GM12878 (cell line): ENCODE results near the gene PHACTR1. TPM values are rescaled to one million over a fixed set of nuclear protein-coding genes. Genes with fewer than 3 reads are reported as not detected.

Experiments
- ATAC-seq: fragments of 200-7000 bp; cut with Tn5 transposase; 3 replicates; pipeline ENCODE4 v1.9.1; 2020; ENCODE audit warnings: mild to moderate bottlenecking, moderate library complexity
- BruUV-seq: library from RNA; stranded (reverse); fragments of 400-500 nt; replicated peaks from 2 replicates; lab custom pipeline; 2021; lab: Mats Ljungman, UMichigan
- CTCF ChIA-PET: fragments of 300-600 bp; sonication (Branson Sonifier 250); formaldehyde crosslinking; extraction: SDS; loops from one replicate; lab custom pipeline; 2021; ENCODE audit warnings: inconsistent platforms; lab: Yijun Ruan, JAX
- POLR2A ChIA-PET: fragments of 350-600 bp; formaldehyde crosslinking; extraction: SDS; loops from one replicate; lab custom pipeline; 2021; ENCODE audit warnings: inconsistent platforms; lab: Charles Lee
- RAD21 ChIA-PET: fragments of 300-600 bp; sonication (Branson Sonifier 250); formaldehyde crosslinking; loops from one replicate; lab custom pipeline; 2023; ENCODE audit warnings: antibody characterized with exemption; ENCODE audit not compliant: unreplicated experiment; lab: Charles Lee
- SMC1A ChIA-PET: fragments of 300-600 bp; sonication (Branson Sonifier 250); formaldehyde crosslinking; loops from one replicate; lab custom pipeline; 2023; ENCODE audit not compliant: unreplicated experiment, uncharacterized antibody; lab: Charles Lee
- DNase-seq: peaks from one replicate; pipeline ENCODE4 v3.0.0-alpha.2; 2011; ENCODE audit warnings: low read depth, low spot score
- FAIRE-seq: peaks from 3 replicates; lab custom pipeline; 2011; peaks lifted over from hg19 to GRCh38; lab: Jason Lieb, UNC
- H2AFZ ChIP-seq: 2 replicates; pipeline ENCODE4 v1.6.0; 2011; ENCODE audit warnings: low read depth, low read length, control low read depth; ENCODE audit not compliant: control insufficient read depth
- H3K27ac ChIP-seq: 2 replicates; pipeline ENCODE4 v1.5.1; 2011; ENCODE audit warnings: control low read depth; ENCODE audit not compliant: control insufficient read depth, insufficient read depth
- H3K27me3 ChIP-seq, 2 experiments: replicated peaks in 1 of 2; 2 replicates each; pipeline versions ENCODE4 v1.6.0 to v1.6.1; 2011; ENCODE audit warnings: low read length in 1 of 2; ENCODE audit not compliant: control insufficient read depth in 2 of 2, insufficient read depth in 2 of 2
- H3K36me3 ChIP-seq, 2 experiments: 2 replicates each; pipeline ENCODE4 v1.5.1; 2011; ENCODE audit warnings: low read length in 1 of 2; ENCODE audit not compliant: control insufficient read depth in 2 of 2, insufficient read depth in 2 of 2
- H3K4me1 ChIP-seq: 2 replicates; pipeline ENCODE4 v1.6.1; 2011; ENCODE audit warnings: mild to moderate bottlenecking, low read length, moderate library complexity, mixed read lengths; ENCODE audit not compliant: control insufficient read depth, insufficient read depth
- H3K4me2 ChIP-seq: 2 replicates; pipeline ENCODE4 v1.6.0; 2011; ENCODE audit warnings: control low read depth; ENCODE audit not compliant: control insufficient read depth, insufficient read depth
- H3K4me3 ChIP-seq: fragments of 200-600 bp; sonication (generic); 2 replicates; pipeline ENCODE4 v1.5.1; 2016
- H3K79me2 ChIP-seq: 2 replicates; pipeline ENCODE4 v1.6.0; 2011; ENCODE audit warnings: low read length; ENCODE audit not compliant: control insufficient read depth, insufficient read depth
- H3K9ac ChIP-seq: 2 replicates; pipeline ENCODE4 v1.8.0; 2011; ENCODE audit warnings: low read length, control low read depth, mixed read lengths; ENCODE audit not compliant: control insufficient read depth, insufficient read depth
- H3K9me3 ChIP-seq: replicated peaks from 3 replicates; pipeline ENCODE4 v1.5.1; 2011; ENCODE audit warnings: mild to moderate bottlenecking, low read length; ENCODE audit not compliant: control insufficient read depth, insufficient read depth
- H4K20me1 ChIP-seq: 2 replicates; pipeline ENCODE4 v1.6.0; 2011; ENCODE audit not compliant: control insufficient read depth, insufficient read depth
- CBFB ChIP-seq: IDR thresholded peaks from 2 replicates; pipeline ENCODE4 v1.6.1; 2016; ENCODE audit warnings: antibody characterized with exemption, low read depth
- CEBPB ChIP-seq, 2 experiments: fragments of 150-350 bp in 1 of 2; IDR thresholded peaks; 2 replicates each; pipeline ENCODE4 v1.6.1; 2012 to 2014; ENCODE audit warnings: low read depth in 2 of 2, low read length in 2 of 2, borderline replicate concordance in 1 of 2, inconsistent platforms in 1 of 2
- CUX1 ChIP-seq: IDR thresholded peaks from 2 replicates; pipeline ENCODE4 v1.6.1; 2012; ENCODE audit warnings: improper control_type of control experiment, low read depth, low read length; ENCODE audit not compliant: insufficient replicate concordance
- FOXM1 ChIP-seq: IDR thresholded peaks from 2 replicates; pipeline ENCODE4 v1.6.1; 2012; ENCODE audit warnings: low read depth, mild to moderate bottlenecking, inconsistent platforms, low read length, moderate library complexity
- HCFC1 ChIP-seq: fragments of 150-350 bp; IDR thresholded peaks from 2 replicates; pipeline ENCODE4 v1.6.1; 2014; ENCODE audit warnings: low read length
- JUND ChIP-seq: IDR thresholded peaks from 2 replicates; pipeline ENCODE4 v1.6.1; 2012; ENCODE audit warnings: low read depth, mild to moderate bottlenecking, low read length, improper control_type of control experiment, moderate library complexity
- LARP7 ChIP-seq: fragments of 450-650 bp; IDR thresholded peaks from 2 replicates; pipeline ENCODE4 v1.6.1; 2017; ENCODE audit warnings: mild to moderate bottlenecking
- NFYA ChIP-seq: IDR thresholded peaks from 2 replicates; pipeline ENCODE4 v1.6.1; 2011; ENCODE audit warnings: low read depth, mild to moderate bottlenecking, low read length, improper control_type of control experiment, borderline replicate concordance
- PML ChIP-seq: IDR thresholded peaks from 2 replicates; pipeline ENCODE4 v1.6.1; 2012; ENCODE audit warnings: low read length, inconsistent platforms
- POLR2A ChIP-seq: IDR thresholded peaks from 2 replicates; pipeline ENCODE4 v1.6.1; 2011; ENCODE audit warnings: low read depth, mild to moderate bottlenecking, low read length
- RBBP5 ChIP-seq: fragments of 200-600 bp; sonication (generic); conservative IDR thresholded peaks from 2 replicates; pipeline ENCODE4 v1.6.1; 2016
- SIN3A ChIP-seq: IDR thresholded peaks from 2 replicates; pipeline ENCODE4 v1.6.1; 2012; ENCODE audit warnings: low read depth, low read length, improper control_type of control experiment
- SMC3 ChIP-seq: IDR thresholded peaks from 2 replicates; pipeline ENCODE4 v1.6.1; 2011; ENCODE audit warnings: low read length, improper control_type of control experiment, borderline replicate concordance
- SPI1 ChIP-seq: IDR thresholded peaks from 2 replicates; pipeline ENCODE4 v1.6.1; 2011; ENCODE audit warnings: low read depth, mild to moderate bottlenecking, low read length, moderate library complexity, borderline replicate concordance; ENCODE audit not compliant: insufficient read depth
- SRF ChIP-seq, 2 experiments: IDR thresholded peaks; 2 replicates each; pipeline ENCODE4 v1.6.1; 2011; ENCODE audit warnings: low read depth in 2 of 2, low read length in 2 of 2, mild to moderate bottlenecking in 1 of 2, moderate library complexity in 1 of 2
- STAT3 ChIP-seq: IDR thresholded peaks from 2 replicates; pipeline ENCODE4 v1.6.1; 2011; ENCODE audit warnings: low read depth, low read length, improper control_type of control experiment
- TCF7 ChIP-seq: IDR thresholded peaks from 2 replicates; pipeline ENCODE4 v1.6.1; 2014; ENCODE audit warnings: antibody characterized with exemption, borderline replicate concordance
- USF2 ChIP-seq: IDR thresholded peaks from 2 replicates; pipeline ENCODE4 v1.6.1; 2011; ENCODE audit warnings: low read depth, low read length, improper control_type of control experiment, borderline replicate concordance
- ZNF24 ChIP-seq: fragments of 450-650 bp; IDR thresholded peaks from 2 replicates; pipeline ENCODE4 v1.6.1; 2017; ENCODE audit warnings: antibody characterized with exemption, mild to moderate bottlenecking
- WGBS: methylation state at CpG from one replicate; pipeline ENCODE4 v1.1.6; 2016; ENCODE audit warnings: low lambda C conversion rate; ENCODE audit not compliant: insufficient replicate concordance, insufficient coverage; ENCODE audit errors: missing lambda C conversion rate; 5-methylcytosine and 5-hydroxymethylcytosine counted together
- in situ Hi-C: fragments of 300-500 bp; cut with MboI; formaldehyde crosslinking; loops from 9 replicates; pipeline ENCODE4 v1.14.3; 2018; ENCODE audit warnings: mixed read lengths
- intact Hi-C: fragments of 100-400 bp; cut with micrococcal nuclease; formaldehyde crosslinking; loops from one replicate; pipeline ENCODE4 v1.14.2; 2022; ENCODE audit not compliant: unreplicated experiment
- polyA plus RNA-seq, 11 experiments: library from polyadenylated mRNA; depleted of rRNA in 4 of 11; unstranded in 6 of 11; stranded (reverse) in 5 of 11; fragments of >200 nt; fragmentation: Nextera tagmentation in 4 of 11; fragmentation: Illumina TruSeq in 1 of 11; extraction: Ambion mirVana in 4 of 11; extraction: Trizol in 1 of 11; gene quantifications; 1 replicate in 1 of 11; 2 replicates in 10 of 11; pipeline versions ENCODE4 v1.2.1 to v1.2.3, GENCODE V29; 2011 to 2016; ENCODE audit warnings: inconsistent platforms in 2 of 11, missing spikeins in 2 of 11, low read depth in 1 of 11
- total RNA-seq, 4 experiments: library from RNA; depleted of rRNA in 3 of 4; stranded (reverse); fragments of >200 nt in 3 of 4; fragmentation: Illumina TruSeq in 1 of 4; extraction: Trizol in 1 of 4; gene quantifications; 2 replicates each; pipeline versions ENCODE4 v1.2.1 to v1.2.3, GENCODE V29; 2013 to 2021

The PHACTR1 gene
- total and polyA plus RNA-seq, 10 of the 15 experiments (the other 5 are each of a cell fraction or from before 2014, with no cell fraction given): 34.2 to 94.6 (median 62.3) TPM

- RAD21 ChIA-PET: interaction anchor here (0.7 kb wide), 1 partner anchor 15 kb away, joined by 3 read pairs; no protein-coding TSS in a partner anchor
- intact Hi-C loops (no loop called here), in situ Hi-C loops (no loop called here)
- no peaks in the 10 kb centered on the region for H4K20me1 ChIP-seq
- no peaks in the 10 kb centered on the region for H3K4me1 ChIP-seq
- SMC1A ChIA-PET: interaction anchor here (0.6 kb wide), 1 partner anchor 206 kb away, joined by 3 read pairs; no protein-coding TSS in a partner anchor
- H3K4me3 ChIP-seq: no peak overlapping the region
- no peaks in the 10 kb centered on the region for H3K36me3 ChIP-seq
- no peaks in the 10 kb centered on the region for H3K9me3 ChIP-seq
- POLR2A ChIA-PET: interaction anchor here (0.6 to 0.7 kb wide), 2 partner anchors 71 to 163 kb away, joined by 3 read pairs; no protein-coding TSS in a partner anchor
- CTCF ChIA-PET: interaction anchor here (0.6 to 0.9 kb wide), 4 partner anchors 9 to 237 kb away, joined by 3 to 5 read pairs (median 3); no protein-coding TSS in a partner anchor
- H3K27ac ChIP-seq: no peak overlapping the region
- FAIRE-seq (no peak), ATAC-seq (no peak), DNase-seq (no peak)
- H3K79me2 ChIP-seq: no peaks in the 10 kb centered on the region
- WGBS: 38% methylated on average over 2 of the region's 2 CpGs
- no peak overlapping the region for H3K4me2 ChIP-seq
- no peak overlapping the region for H2AFZ ChIP-seq
- TF ChIP-seq NFYA: no peak
- TF ChIP-seq HCFC1: no peak
- TF ChIP-seq JUND: no peak
- TF ChIP-seq PML: no peak
- TF ChIP-seq CUX1: no peak
- no peak for TF ChIP-seq STAT3
- TF ChIP-seq POLR2A: no peak
- no peak for TF ChIP-seq USF2
- no peak for TF ChIP-seq SRF (IDR thresholded peaks at IDR 0.05; ENCODE audit: low read depth in 2 of 2, low read length in 2 of 2)
- TF ChIP-seq SPI1: no peak
- no peak for TF ChIP-seq CBFB
- no peak for TF ChIP-seq CEBPB (IDR thresholded peaks at IDR 0.05; ENCODE audit: borderline replicate concordance in 1 of 2, low read depth in 2 of 2, low read length in 2 of 2)
- TF ChIP-seq RBBP5: no peak
- TF ChIP-seq LARP7: no peak
- no peak for TF ChIP-seq TCF7
- no peak for TF ChIP-seq FOXM1
- TF ChIP-seq SIN3A: no peak
- TF ChIP-seq ZNF24: no peak
- no peak for TF ChIP-seq SMC3
- no peak overlapping the region for H3K9ac ChIP-seq
- no TSS peak for BruUV-seq
- H3K27me3 ChIP-seq: peaks cover 0 to 3% of the 10 kb centered on the region in 2 experiments; a peak in 2 of 4 replicates
Measured at GRCh38 chr6:12929678-12930077, 213.1 kb downstream of the PHACTR1 start.
